Activated naive CD8-positive, alpha-beta T cell treated with anti-CD3 and anti-CD28 coated beads for 36 hours (primary cell): ENCODE measurements around the gene SLX9. TPM values are rescaled to one million over a fixed set of nuclear protein-coding genes. Genes with fewer than 3 reads are reported as not detected.
A peak's percentile ranks its signal among the peaks of the same experiment; 100 is the strongest.
"Not testable (repeated sequence)": the region's sequence is repeated elsewhere in the genome, so short reads cannot be mapped to it uniquely, and the experiment has no call there.

Source experiments
- DNase-seq: peaks from one replicate; pipeline ENCODE4 v3.0.0; 2021
- H3K27ac Mint-ChIP-seq: one replicate; pipeline ENCODE4 v1.8.0; 2022; ENCODE audit warnings: mild to moderate bottlenecking, moderate library complexity, mixed read lengths
- H3K27me3 Mint-ChIP-seq: one replicate; pipeline ENCODE4 v1.8.0; 2022; ENCODE audit warnings: mild to moderate bottlenecking, mixed read lengths
- H3K36me3 Mint-ChIP-seq: one replicate; pipeline ENCODE4 v1.8.0; 2021; ENCODE audit warnings: mild to moderate bottlenecking, mixed read lengths
- H3K4me1 Mint-ChIP-seq: one replicate; pipeline ENCODE4 v1.8.0; 2021; ENCODE audit warnings: mixed read lengths
- H3K4me3 Mint-ChIP-seq: one replicate; pipeline ENCODE4 v1.8.0; 2022; ENCODE audit warnings: mild to moderate bottlenecking, moderate library complexity, mixed read lengths
- H3K9me3 Mint-ChIP-seq: one replicate; pipeline ENCODE4 v1.8.0; 2022; ENCODE audit warnings: mixed read lengths
- total RNA-seq, 2 experiments: library from RNA; stranded (reverse); gene quantifications; one replicate each; pipeline ENCODE4 v1.2.3, GENCODE V29; 2021

Gene SLX9
- total RNA-seq, 2 experiments from 2014 or later = 85.9 to 93.6 TPM

DNA sequence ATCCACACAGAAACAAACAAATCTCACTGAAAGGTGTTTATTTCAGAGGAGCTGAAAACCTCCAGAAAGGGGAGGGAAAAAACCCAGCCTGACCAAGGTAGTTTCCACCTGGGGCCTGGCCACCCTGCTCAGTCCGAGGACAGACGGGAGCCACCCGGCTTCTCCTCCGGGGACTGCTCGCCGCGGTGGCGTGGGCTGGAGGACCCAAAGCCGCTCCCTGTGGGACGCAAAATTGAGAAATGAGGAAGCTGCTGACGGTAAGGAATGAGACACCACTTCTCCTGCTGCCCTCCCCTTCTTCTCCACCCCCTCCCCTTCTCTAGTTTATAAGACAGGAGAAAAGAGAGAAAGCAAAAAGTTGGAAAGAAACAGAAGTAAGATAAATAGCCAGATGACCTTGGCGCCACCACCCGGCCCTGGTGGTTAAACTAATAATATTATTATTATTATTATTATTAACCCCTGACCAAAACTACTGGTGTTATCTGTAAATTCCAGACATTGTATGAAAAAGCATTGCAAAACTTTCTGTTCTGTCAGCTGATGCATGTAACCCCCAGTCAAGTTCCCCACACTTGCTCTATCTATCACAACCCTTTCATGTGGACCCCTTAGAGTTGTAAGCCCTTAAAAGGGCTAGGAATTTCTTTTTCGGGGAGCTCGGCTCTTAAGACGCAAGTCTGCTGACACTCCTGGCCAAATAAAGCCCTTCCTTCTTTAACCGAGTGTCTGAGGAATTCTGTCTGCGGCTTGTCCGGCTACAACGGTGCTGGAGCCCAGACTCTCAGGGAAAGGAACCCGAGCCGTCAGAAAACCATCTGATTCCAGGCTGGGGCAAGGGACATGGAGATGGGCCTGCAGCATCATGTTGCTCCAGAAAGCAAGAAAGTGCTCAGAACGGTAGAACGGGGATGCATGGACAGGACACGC, 31.6 kb upstream of the SLX9 start:
- Mint-ChIP-seq H3K9me3 (no peaks in the 10 kb centered on the region), H3K27ac (peak overlapping the region; percentile 79), H3K4me1 (peaks cover 47% of the 10 kb centered on the region), H3K4me3 (no peak overlapping the region), H3K27me3 (no peaks in the 10 kb centered on the region), H3K36me3 (peaks cover 32% of the 10 kb centered on the region)
- no peak for DNase-seq

DNA sequence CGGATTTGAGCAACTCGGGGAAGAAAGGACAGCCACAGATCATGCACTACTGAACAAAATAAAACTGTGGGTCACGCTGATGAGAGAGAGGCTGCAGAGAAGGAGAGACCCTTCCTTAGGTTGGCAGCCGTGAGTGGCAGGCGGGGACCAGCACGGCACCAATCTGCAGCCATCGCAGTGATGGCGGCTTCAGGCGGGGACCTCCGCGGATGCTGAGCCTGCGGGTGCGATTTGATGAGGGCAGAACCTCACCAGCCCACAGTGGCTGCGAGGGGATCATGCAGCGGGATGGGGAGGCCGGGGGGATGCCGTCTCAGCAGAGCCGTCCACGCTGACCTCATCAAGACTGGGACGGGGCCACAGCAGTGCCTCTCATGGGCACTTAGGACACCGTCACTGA, 30.9 kb upstream of the SLX9 start:
- peaks cover 28% of the 10 kb centered on the region for H3K36me3 Mint-ChIP-seq
- H3K27ac Mint-ChIP-seq = peak overlapping the region; percentile 68
- H3K27me3 Mint-ChIP-seq = no peaks in the 10 kb centered on the region
- H3K4me3 Mint-ChIP-seq = no peak overlapping the region
- peaks cover 49% of the 10 kb centered on the region for H3K4me1 Mint-ChIP-seq
- no peak for DNase-seq
- no peaks in the 10 kb centered on the region for H3K9me3 Mint-ChIP-seq

DNA sequence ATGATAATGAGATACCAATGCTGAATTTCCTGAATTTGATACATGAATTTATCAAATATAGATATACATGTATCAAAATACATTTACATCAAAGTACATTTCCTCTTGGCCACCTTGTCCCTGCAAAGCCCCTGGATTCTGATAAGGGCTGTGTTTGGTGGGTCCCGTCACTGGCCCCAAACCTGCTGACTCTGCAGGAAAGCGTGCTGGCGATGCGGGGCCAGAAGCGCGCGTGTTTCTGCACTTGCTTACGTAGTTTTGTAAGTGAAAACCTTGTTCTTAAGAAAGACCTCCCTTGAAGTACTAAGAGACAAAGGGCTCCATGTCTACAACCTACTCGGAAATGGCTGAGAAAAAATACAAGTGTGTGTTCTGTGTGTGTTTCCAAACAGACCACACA, 30.1 kb upstream of the SLX9 start:
- no peak for DNase-seq
- Mint-ChIP-seq H3K36me3 (peaks cover 22% of the 10 kb centered on the region), H3K9me3 (no peaks in the 10 kb centered on the region), H3K27me3 (no peaks in the 10 kb centered on the region), H3K27ac (peak overlapping the region; percentile 63), H3K4me1 (peaks cover 57% of the 10 kb centered on the region), H3K4me3 (no peak overlapping the region)

DNA sequence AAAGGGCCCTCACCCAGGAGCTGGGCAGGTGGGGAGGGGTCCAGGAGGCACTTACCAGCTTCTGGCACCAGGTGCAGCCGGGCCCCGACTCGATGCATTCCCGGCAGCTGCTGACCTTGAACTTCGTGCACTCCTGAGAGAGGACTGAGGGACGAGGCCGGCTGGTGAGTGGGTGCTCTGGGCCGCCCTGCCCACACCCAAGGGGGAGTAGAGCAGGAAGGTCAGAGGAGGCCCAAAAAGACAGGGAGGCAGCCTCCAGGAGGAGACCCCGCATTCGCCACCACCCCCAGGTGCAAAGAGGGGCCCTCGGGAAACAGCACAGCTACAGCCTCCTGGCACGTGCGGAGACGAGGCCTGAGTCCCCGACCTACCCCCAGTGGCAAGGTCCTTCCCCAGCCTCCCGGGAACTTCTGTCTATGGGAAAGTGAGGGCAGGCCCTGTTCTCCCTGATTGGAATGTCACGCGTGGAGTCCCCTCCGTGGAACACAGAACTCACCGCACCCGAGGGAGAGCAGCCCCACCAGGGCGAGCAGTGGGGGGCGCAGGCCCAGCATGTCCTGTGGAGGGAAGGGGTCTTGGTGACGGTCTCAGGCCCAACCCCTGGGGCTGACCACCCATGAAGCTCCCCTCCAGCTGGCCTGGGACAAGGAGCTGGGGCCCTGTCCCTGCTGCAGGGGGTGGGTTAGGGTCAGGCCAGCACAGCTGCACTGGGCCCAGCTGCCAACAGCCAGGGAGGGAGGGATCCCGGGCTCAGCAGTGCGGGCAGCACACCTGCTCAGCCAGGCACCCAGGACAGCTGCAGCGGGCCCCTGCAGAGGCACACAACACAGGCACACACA, 29.4 kb upstream of the SLX9 start:
- Mint-ChIP-seq H3K27me3 (no peaks in the 10 kb centered on the region), H3K4me1 (peaks cover 63% of the 10 kb centered on the region), H3K27ac (peak overlapping the region; percentile 77), H3K36me3 (peaks cover 25% of the 10 kb centered on the region), H3K4me3 (peak overlapping the region; percentile 38), H3K9me3 (no peaks in the 10 kb centered on the region)
- DNase-seq = no peak

DNA sequence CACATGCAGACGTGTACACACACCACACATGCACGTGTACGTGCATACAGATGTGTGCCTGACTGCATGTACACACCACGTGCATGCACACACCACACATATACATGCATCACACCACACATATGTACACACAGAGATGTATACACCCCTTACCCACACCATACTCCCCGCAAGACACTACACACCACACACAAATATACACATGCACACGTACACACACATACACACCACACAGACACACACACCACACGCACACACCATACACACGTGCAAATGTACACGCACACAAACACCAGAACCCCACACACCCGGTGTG, 28.8 kb upstream of the SLX9 start:
- H3K36me3 Mint-ChIP-seq = peaks cover 26% of the 10 kb centered on the region
- H3K27me3 Mint-ChIP-seq = no peaks in the 10 kb centered on the region
- peak overlapping the region; percentile 38 for H3K4me3 Mint-ChIP-seq
- no peak for DNase-seq
- peaks cover 67% of the 10 kb centered on the region for H3K4me1 Mint-ChIP-seq
- H3K27ac Mint-ChIP-seq = peak overlapping the region; percentile 77
- H3K9me3 Mint-ChIP-seq = no peaks in the 10 kb centered on the region

DNA sequence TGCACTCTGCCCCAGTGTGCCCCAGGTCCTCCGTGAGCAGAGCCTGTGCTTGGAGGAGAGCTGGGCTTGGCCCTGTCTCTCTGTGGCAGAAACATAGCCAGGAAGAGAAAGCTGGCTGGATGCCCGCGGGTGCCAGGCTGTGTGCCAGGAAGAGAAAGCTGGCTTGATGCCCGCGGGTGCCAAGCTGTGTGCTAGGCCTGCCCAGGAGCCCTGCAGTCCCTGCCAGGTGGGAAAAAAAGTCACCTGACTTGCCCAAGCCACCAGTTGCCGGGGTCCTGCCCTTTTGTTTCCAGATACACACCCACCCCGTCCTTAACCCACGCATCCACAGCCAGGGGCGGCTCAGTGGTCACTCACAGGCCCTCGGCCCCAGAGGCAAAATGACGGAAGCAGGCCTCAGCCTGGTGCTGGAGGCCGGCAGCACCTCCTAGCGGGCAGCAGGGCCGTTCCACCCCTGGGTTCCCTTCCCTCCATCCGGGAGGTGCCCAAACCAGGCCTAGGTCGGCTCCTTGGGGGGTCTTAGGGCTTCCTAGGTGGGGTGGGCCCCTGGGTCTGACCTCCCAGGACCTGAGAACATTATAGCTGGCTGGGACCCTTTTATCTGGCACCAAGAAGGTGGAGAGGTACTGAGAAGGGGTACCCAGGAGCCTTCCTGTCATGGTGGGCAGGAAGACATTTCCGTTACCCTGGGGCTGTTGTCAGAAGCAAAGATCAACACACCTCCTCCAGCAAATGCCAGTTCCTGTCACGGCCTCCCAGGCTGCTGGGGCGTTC, 28.3 kb upstream of the SLX9 start:
- H3K9me3 Mint-ChIP-seq = no peaks in the 10 kb centered on the region
- H3K27me3 Mint-ChIP-seq = no peaks in the 10 kb centered on the region
- peaks cover 21% of the 10 kb centered on the region for H3K36me3 Mint-ChIP-seq
- peaks cover 71% of the 10 kb centered on the region for H3K4me1 Mint-ChIP-seq
- peak overlapping the region; percentile 38 for H3K4me3 Mint-ChIP-seq
- H3K27ac Mint-ChIP-seq = peak overlapping the region; percentile 77
- DNase-seq = peak; percentile 70

DNA sequence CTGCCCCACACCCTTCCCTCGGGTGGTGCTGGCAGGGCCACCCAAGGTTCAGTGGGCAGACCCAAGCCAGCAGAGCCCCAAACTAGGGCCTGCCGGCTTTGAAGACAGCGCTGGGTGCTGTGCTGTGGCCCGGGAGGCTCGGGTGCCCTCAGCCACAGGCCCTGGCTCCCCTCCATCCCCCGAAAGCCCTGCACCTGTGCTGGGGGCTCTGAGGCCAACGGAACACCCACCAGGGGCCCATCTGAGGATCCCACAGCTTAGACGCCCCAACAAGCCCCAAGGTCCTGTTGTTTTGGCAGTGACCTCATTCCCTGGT, 27.7 kb upstream of the SLX9 start:
- Mint-ChIP-seq H3K4me1 (peaks cover 77% of the 10 kb centered on the region), H3K27me3 (no peaks in the 10 kb centered on the region), H3K9me3 (no peaks in the 10 kb centered on the region), H3K4me3 (peak overlapping the region; percentile 38), H3K27ac (peak overlapping the region; percentile 77), H3K36me3 (peaks cover 23% of the 10 kb centered on the region)
- no peak for DNase-seq

DNA sequence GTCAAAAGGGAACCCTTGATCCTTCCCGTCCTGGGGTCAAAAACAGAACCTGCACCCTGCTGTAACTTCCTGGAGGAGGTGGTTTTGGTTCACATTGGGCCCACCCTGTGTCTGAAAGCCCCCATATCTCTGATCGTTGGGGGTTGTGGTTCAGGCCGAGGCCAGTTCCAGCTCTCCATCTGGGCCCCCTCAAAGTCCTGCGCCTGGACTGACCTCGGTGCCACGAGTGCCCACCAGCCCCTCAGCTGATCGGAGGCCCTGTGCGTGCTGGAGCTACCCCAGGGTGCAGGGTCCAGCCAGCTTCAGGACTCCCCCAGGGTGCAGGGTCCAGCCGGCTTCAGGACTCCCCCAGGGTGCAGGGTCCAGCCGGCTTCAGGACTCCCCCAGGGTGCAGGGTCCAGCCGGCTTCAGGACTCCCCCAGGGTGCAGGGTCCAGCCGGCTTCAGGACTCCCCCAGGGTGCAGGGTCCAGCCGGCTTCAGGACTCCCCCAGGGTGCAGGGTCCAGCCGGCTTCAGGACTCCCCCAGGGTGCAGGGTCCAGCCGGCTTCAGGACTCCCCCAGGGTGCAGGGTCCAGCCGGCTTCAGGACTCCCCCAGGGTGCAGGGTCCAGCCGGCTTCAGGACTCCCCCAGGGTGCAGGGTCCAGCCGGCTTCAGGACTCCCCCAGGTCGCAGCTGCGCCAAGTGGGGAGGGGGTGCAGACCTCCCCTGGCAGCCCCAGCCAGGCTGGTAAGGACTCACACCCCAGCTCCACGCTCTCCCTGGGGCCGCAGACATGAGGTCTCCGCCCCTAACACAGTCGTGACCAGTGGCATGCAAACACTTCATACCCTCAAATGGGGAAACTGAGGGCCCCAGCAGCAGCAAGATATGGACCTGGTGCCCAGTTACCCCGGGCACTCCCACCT, 27.1 kb upstream of the SLX9 start:
- H3K36me3 Mint-ChIP-seq = peaks cover 25% of the 10 kb centered on the region
- peaks cover 80% of the 10 kb centered on the region for H3K4me1 Mint-ChIP-seq
- H3K27me3 Mint-ChIP-seq = not testable (repeated sequence)

DNA sequence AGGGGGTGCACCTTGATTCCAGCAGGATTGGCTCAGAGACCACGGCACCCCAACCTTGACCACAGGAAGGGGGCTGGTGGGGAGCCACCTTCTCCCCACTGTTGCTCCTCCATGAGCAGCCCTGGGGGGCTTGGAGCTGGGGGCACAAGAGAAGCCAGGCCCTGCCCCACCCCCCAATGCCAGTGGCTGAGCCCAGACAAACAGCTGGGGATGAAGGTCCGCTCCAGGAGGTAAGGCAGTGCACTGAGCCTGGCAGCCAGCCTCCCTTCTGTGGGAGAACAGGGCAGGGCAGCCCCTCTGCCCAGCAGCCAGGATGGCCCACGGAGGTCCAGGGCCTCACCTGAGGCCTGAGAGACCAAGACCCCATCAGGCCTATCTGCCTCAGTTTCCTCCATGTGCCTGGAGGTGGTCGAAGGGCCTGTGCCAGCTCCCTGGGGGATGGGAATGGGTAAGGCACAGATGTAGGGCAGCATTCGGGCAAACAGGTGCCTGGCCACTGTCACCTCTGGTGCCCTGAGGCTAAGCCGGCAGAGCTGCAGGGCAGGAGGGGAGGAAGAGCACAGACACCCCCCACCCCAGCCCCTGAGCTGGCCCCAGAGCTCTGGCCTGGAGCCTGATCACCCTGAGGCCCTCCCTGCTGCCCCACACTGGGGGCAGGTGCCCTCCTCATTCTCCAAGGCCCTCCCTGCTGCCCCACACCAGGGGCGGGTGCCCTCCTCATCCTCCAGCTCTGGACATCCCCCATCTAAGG, 26.2 kb upstream of the SLX9 start:
- peak overlapping the region; percentile 85 for H3K27ac Mint-ChIP-seq
- no peaks in the 10 kb centered on the region for H3K27me3 Mint-ChIP-seq
- peaks cover 24% of the 10 kb centered on the region for H3K36me3 Mint-ChIP-seq
- H3K9me3 Mint-ChIP-seq = no peaks in the 10 kb centered on the region
- peaks cover 79% of the 10 kb centered on the region for H3K4me1 Mint-ChIP-seq
- DNase-seq = no peak
- peak overlapping the region; percentile 84 for H3K4me3 Mint-ChIP-seq

More for the DNA sequence above, 27.1 kb upstream of the SLX9 start:
- Mint-ChIP-seq H3K4me3 (peak overlapping the region; percentile 84), H3K27ac (peak overlapping the region; percentile 85)
- DNase-seq, H3K9me3 Mint-ChIP-seq: not testable (repeated sequence)

DNA sequence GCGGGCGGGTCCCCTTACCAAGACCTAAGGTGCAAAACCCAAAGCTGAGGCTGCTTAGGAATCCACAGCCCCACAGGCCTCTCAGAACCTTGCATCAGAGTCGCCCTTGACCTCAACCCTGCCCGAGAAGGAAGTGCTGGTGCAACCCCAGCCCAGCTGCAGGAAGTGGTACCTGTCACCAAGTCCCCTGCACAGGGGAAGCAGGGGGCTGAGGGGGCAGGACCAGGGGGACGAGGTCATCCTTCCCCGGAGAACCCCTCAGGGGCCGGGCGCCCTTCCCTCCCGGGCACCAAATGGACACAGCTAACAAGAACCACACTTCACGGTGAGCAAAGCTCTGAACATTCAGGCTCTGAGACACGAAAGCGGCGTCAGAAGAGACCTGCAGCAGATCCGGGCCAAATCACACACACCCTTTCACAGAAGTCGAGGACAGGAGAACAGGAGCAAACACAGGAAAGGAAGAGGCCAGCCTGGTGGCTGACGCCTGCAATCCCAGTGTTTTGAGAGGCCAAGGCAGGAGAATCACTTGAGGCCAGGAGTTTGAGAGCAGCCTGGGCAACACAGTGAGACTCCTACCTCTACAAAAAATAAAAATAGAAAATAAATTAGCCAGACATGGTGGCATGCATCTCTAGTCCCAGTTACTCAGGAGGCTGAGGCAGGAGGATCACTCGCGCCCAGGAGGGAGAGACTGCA, 25.5 kb upstream of the SLX9 start:
- peak; percentile 74 for DNase-seq
- Mint-ChIP-seq H3K27ac (peak overlapping the region; percentile 85), H3K36me3 (peaks cover 24% of the 10 kb centered on the region), H3K27me3 (no peaks in the 10 kb centered on the region), H3K4me1 (peaks cover 74% of the 10 kb centered on the region), H3K4me3 (peak overlapping the region; percentile 84), H3K9me3 (no peaks in the 10 kb centered on the region)

DNA sequence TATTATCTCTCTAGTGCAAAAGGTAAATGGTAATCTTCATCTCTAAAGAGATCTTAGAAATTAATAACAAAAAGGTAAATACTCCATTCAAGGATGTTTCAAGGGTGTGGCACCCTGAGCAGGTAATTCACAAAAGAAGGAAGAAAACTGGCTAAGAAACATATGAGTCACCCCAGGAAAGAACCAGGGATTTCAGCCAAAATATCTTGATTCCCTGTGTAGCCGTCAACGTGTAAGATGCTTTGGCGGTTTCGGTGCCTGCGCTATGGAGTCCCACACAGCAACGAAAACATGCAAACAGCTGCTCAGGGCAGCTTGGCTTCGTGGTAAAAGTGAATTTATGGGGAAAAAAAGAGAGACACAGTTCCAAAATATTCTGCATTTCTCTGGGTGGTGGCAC, 22.9 kb upstream of the SLX9 start:
- H3K4me3 Mint-ChIP-seq = peak overlapping the region; percentile 30
- H3K36me3 Mint-ChIP-seq = peaks cover 34% of the 10 kb centered on the region
- no peak for DNase-seq
- peak overlapping the region; percentile 60 for H3K27ac Mint-ChIP-seq
- H3K4me1 Mint-ChIP-seq = peaks cover 59% of the 10 kb centered on the region
- H3K9me3 Mint-ChIP-seq = no peaks in the 10 kb centered on the region
- H3K27me3 Mint-ChIP-seq = no peaks in the 10 kb centered on the region

DNA sequence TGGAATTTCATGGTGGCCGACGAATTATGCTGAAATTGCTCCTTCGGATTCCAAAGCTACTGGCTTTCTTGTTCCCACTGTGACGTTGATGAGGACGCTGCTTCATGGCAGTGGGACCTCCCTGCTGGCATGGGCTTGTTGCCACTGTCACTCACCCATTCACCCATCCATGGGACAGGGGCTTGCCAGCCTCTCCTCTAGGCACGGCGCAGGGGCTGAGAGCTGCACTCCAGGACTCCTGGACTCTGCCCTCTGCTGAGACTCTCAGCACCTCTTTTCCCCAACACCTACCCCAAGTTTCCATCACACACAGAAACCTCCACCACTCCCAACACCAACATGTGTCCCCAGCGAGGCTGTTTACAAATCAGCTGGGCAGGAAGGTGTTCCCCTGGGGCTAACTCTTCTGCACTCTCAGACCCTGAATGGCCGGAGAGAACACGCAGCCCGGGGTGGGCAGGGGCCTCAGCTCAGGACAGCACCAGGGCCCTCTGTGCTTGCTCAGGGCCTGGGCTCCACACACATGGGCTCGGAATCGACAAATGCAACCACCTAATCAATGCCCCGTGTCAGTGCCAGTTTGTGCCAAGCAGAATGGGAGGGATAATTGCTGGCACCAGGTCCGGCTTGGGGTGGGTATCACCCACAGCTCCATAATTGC, 22.3 kb upstream of the SLX9 start:
- H3K9me3 Mint-ChIP-seq = no peaks in the 10 kb centered on the region
- no peaks in the 10 kb centered on the region for H3K27me3 Mint-ChIP-seq
- DNase-seq = no peak
- peaks cover 35% of the 10 kb centered on the region for H3K36me3 Mint-ChIP-seq
- peak overlapping the region; percentile 68 for H3K27ac Mint-ChIP-seq
- peaks cover 54% of the 10 kb centered on the region for H3K4me1 Mint-ChIP-seq
- H3K4me3 Mint-ChIP-seq = peak overlapping the region; percentile 52

DNA sequence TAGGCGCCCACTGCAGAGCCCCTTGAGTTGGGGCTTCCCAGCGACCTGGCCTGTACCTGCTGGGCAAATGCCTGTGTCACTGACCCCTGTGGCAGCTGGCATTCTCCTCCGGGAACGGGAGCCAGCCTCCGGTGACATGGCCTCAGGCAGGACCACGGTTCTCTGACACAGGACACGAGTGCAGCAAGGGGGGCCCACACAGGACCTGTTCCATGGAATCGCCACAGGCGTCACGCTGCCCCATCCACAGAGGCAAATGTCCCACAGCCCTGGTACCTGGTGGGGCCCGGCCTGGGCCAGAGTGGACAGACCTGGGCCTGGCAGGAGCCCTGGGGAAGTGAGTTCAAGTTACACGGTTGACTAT, 21.7 kb upstream of the SLX9 start:
- no peak for DNase-seq
- Mint-ChIP-seq H3K36me3 (peaks cover 38% of the 10 kb centered on the region), H3K4me1 (peaks cover 56% of the 10 kb centered on the region), H3K27me3 (no peaks in the 10 kb centered on the region), H3K4me3 (peak overlapping the region; percentile 90), H3K27ac (peak overlapping the region; percentile 67), H3K9me3 (no peaks in the 10 kb centered on the region)
